SIG-M5 treated with dmso at 0.1 percent for 504 hours (cell line): ENCODE results near the gene STK38.
A peak's percentile ranks its signal among the peaks of the same experiment; 100 is the strongest.

Experiments used
- DNase-seq: peaks from one replicate; lab custom pipeline; 2025; ENCODE audit not compliant: unreplicated experiment; lab: John Stamatoyannopoulos, UW

The STK38 gene

GRCh38 chr6:36566418-36566905, 19.2 kb upstream of the STK38 start:
- DNase-seq, result peak; percentile 26

- DNase-seq, result no peak
These were observed 16.6 kb upstream of the STK38 start for GRCh38 chr6:36563928-36564284.

DNA sequence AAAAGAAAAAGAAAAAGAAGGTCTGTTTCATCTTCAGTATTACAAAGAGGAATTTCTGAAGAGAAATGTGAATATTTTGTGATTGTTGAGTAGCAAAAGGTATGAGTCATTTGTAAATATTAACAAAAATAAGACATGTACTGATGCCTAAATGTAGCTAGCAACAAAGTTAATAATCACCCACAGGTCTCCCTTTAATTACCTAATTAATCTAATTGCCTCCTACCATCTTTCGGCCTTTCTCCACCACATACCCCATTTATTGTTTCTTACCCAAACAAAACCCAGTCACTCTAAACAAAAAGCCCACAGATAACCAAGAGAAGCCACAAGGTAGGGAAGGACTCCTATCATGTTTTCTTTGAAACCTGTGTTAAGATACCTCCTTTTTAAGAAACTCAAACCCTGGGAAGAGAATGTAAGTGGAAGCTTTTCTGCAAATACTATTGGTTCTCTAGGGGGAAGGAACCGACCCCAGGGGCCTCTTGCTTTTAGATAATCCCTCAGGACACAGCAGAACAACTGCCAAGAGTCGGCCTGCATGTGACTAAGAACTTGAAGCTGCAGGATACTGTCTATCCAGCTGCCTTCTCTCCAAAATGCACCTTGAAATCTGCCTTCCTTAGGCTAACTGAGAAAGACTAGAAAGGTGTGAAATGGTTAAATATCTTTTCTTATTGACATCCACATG, 16.1 kb upstream of the STK38 start:
- no peak for DNase-seq

GRCh38 chr6:36560822-36561221, 13.5 kb upstream of the STK38 start:
- no peak for DNase-seq

DNA sequence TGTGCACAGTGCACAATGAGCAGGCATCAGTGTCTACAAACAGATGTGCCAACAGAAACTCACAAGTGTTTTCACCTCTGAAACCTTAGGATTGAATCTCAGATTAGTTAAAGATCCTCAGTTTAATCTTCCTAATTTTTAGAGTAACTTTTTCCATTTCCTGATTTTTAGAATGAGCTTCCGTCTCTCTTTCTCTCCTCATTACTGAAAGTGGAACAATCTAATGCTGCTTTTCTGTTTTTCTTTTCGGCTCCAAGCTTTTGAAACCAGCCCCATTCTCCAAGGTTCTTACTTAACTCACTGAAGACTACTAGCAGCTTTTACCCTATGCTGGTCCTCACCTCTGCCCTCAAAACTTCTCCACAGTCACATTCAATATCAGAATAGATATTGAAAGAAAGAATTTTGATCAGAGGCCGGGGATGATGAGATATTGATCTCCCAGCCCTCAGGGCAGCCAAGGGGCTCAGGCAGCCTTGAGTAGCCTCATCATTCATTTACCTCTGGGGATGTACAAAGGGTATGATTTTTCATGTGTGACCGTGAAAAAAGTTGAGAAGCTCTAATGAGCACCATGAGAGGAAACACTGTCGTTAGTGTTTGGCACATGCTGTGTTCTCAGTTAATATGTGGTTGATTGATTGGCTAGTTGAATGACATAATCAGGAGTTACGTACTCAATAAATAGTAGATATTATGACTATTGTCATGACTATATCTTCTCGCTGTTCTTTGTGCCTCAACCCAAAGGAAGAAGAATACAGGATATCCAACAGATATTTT, 11.9 kb upstream of the STK38 start:
- DNase-seq, result no peak

- peak; percentile 21 for DNase-seq
These were observed 9.0 kb upstream of the STK38 start for GRCh38 chr6:36556281-36556680.

DNA sequence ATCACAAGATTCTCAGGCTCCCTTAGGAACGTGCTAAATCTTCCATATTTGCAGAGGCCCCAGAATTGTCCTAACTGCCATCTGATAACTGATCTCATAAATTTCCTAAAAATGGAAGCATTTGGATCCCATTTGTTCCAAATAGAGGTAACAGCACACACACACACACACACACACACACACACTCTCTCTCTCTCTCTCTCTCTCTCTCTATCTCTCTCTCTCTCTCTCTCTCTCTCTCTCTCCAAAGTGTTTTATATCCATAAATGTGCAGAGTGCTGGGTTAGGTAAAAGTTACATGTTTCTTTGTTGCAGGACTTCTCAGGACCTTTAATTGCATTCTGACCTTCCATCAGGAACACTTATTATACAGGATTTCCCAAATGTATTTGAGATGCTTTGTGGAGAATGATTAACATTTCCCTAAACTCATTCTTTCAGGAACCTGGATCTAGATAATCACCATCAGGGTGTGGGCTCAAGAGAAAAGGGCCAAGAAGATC, 8.5 kb upstream of the STK38 start:
- no peak for DNase-seq

- no peak for DNase-seq
These were observed 3.3 kb upstream of the STK38 start for GRCh38 chr6:36550473-36551000.

DNA sequence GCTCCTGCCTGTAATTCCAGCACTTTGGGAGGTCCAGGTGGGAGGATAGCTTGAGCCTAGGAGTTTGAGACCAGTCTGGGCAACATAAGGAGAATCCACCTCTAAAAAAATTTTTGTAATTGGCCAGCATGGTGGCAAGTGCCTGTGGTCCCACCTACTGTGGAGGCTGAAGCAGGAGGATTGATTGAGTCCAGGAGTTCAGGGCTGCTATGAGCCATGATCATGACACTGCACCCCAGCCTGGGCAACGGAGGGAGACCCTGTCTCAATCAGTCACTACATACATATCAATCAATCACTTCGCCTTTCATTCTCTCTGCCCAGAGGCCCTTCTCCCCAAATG, 1.1 kb upstream of the STK38 start:
- no peak for DNase-seq

DNA sequence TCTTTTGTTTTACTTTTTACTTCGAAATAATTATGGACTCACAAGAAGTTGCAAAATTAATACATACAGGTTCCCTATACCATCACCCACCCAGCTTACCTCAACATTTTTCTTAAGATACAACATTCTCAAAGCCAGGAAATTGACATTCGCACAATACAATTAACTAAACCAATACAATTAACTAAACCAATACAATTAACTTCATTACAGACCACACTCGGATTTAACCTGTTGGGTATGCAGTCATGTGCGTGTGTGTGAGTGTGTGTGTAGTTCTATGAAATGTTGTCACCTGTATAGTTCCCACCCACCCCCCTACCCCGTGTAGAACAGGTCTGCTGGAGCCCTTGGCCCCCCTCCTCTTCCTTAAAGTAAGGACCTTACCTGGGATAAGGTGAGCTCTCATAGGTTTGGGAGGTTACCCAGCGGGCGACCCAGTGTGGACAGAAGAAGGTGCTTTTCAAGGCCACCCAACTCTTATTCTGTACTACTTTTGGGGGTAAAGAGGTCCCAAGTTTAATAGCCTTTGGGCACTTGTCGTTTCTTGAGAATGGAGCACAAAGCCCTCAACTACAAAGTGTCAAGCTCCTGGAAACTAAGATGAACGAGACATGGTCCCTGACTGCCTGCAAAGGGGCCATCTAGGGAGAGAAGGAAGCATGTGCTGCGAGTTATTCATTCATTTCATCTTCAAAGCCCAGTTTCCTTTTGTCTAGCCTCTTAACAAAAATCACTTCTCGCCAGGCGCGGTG, 544 bp upstream of the STK38 start:
- DNase-seq, result no peak

- DNase-seq, result peak; percentile 32
These were observed 865 bp downstream of the STK38 start for GRCh38 chr6:36546308-36546919.

DNA sequence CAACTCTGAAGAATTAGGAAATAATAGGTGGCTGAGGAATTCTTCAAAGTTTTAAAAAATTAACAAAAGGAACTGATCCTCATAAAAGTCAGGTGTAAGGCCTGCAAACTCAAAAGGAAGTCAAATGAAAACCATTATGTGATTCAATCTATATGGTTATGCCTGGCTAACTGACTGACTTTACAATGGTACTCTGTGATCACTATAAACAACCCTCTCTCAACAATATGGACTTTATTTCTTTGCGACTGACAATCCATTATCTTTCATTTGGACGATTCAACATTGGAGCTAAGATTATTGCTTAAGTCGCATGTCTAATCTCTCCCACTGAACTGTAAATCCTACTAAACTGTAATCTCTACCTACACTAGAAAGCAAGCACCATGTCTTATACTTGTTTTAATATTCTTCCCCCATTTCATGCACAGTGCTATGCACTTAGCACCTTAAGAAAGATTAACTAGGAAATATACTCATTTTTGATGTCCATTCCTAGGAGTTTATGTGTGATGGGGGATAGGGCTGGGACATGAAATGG, 1.4 kb downstream of the STK38 start:
- DNase-seq, result no peak

DNA sequence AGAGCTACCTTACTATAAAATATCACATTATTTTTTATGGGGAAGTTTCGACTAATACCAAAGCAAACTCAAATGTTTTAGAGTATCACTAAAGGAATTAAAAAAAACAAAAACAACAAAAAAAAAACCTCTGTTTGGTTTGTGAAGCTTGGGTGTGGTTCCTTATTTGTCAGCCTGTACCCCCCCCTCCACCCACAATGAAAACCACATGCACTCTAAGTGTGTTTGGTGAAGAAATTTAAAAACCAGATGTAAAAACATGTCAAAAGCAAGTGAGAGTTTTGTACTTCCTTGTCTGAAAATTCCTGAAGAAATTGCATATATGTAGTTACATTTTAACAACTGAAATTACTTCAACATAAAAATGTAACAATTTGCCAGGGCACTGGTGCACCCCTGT, 3.1 kb downstream of the STK38 start:
- DNase-seq, result peak; percentile 59

DNA sequence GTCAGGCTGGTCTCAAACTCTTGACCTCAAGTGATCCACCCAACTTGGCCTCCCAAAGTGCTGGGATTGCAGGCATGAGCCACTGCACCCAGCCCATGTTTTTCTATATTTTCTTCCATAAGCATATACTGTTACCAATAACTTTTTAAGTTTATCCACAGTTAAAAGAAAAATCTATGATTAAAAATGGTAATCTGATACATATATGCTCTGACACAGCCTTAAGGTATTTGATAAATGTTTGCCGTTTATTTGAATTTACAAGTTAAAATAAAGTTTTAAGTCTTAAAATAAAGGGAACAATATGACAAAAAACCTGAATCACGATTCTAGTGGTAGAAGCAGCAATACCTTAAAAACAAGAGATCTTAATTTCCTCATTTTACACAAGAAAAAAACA, 5.2 kb downstream of the STK38 start:
- DNase-seq, result no peak

DNA sequence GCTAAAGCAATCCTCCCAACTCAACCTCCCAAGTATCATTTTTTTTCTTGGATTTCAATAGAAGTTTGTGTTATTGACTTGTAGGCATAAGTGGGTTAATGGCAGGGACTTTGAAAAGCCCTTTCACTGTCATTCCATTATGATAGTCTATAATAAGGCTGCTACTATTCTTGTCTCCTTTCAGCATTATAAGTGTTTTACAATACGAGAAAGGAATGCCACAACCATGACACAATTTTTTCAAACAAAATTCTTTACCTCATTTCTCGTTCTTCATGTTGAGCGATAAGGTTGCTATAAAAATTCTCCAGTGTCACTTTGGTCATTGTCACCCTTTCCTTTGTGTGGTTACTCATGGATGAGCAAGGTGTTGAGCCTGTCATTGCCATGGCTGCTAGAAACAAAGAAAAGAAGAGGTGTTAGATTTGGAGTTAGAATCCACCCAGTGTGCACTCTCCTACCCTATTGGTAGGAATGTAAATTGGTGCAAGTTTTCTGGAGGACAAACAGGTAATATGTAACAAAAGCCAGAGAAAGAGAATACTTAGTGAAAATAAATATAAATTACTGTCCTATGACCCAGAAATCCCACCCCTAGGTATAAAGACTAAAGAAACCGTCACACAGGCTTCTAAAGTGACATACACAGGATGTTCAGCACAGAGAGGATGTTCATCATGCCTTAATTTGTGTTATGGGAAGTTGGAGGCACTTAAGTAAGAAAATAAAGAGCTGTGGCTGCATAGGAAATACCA, 7.3 kb downstream of the STK38 start:
- DNase-seq, result no peak

DNA sequence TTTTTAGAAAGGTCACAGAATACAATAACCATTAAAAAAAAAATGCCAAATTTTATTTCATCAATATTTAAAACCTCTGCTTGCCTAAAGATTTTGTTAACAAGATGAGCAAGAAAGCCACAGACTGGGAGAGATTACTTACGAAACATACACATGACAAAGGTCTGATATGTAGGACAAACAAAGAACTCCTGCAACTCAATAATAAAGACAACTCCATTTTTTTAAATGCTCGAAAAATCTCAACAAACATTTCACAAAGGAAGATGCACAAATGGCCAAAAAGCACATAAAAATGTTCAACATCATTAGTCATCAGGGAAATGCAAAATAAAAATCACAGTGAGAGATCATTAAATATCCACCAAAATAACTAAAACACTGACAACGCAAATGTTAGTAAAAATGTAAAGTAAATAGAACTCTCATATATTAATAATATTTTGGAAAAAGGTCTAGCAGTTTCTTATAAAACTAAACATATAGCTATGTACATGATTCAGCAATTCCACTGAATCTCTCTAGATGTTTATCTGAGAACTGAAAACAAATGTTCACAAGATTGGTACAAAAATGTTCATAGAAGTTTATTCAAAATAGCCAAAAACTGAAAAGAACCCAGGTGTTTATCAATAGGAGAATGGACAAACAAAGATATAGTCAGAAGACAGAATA, 10.3 kb downstream of the STK38 start:
- no peak for DNase-seq

- DNase-seq, result no peak
These were observed 14.0 kb downstream of the STK38 start for GRCh38 chr6:36533321-36533720.

DNA sequence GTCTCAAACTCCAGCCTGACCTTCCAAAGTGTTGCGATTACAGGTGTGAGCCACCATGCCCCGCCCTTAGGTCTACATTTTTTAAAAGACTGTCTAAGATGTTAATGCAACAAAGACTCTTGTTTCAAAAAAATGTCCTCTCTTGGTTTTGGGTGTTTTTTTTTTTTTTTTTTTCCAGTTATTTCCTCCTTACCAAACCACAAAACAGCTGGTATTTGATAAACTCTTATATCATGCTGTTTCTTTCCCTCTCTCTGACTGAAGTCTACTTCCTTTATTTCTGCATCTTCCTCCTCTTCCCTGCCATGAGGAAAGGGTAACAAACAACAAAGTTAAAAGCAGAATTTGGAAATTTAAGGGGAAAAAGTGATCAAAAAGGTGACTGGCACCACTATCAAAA, 21.2 kb downstream of the STK38 start:
- peak; percentile 46 for DNase-seq

- DNase-seq, result no peak
These were observed 21.9 kb downstream of the STK38 start for GRCh38 chr6:36525346-36525745.

- no peak for DNase-seq
These were observed 22.4 kb downstream of the STK38 start for GRCh38 chr6:36524871-36525270.
